ENCODE measurements around the gene MLLT1. TPM values are rescaled to one million over a fixed set of nuclear protein-coding genes. Genes with fewer than 3 reads are reported as not detected.
A peak's percentile ranks its signal among the peaks of the same experiment; 100 is the strongest.
"Not testable (repeated sequence)": the region's sequence is repeated elsewhere in the genome, so short reads cannot be mapped to it uniquely, and the experiment has no call there.

The MLLT1 gene
- total RNA-seq, 1 experiment from 2014 or later, result 13.4 TPM

DNA sequence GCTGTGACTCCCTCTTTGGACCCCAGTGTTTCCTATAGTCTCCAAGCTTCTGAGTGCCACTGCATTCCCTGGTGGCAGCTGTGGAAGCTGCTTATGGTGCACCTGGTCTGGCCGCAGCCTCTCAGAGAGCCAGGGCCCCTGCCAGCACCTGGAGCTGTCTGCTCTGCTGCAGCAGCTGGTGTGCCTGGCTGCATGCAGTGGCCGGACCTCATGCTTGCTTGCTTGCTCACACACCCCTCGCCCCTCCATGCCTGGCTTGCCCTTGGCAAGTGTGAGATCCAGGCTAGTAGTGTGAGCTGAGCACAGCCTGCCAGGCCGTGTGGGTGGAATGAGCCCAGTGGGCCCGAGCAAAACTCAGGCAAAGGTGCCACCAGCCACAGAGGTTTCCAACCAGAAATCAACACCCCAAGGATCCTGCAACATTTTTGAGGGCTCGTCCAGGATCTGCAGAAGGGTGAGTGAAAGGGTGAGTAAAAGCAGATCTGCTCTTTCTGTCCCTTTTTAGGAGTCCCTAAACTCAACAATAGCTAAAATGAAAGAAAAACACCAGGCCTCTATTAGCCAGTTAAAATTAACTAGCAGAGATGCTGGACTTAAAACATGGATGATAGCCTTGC is 7.6 kb upstream of the MLLT1 start:
- no peak for DNase-seq (ENCODE audit: low read depth in 1 of 2, low spot score in 2 of 2)

GRCh38 chr19:6286676-6287075 is 6.9 kb upstream of the MLLT1 start:
- Histone ChIP-seq H3K27me3 (replicated peaks) (peaks cover 4% of the 10 kb centered on the region; the same call in 1 of the 2 replicates), H3K4me3 (no peak overlapping the region), H3K4me1 (replicated peaks) (no peaks in the 10 kb centered on the region), H3K9me3 (replicated peaks) (peaks cover 18% of the 10 kb centered on the region), H3K36me3 (no peaks in the 10 kb centered on the region), H3K27ac (no peak overlapping the region)
- DNase-seq (ENCODE audit: low read depth in 1 of 2, low spot score in 2 of 2), result no peak

More for the DNA sequence above, 7.6 kb upstream of the MLLT1 start:
- H3K4me1 ChIP-seq (replicated peaks), result no peaks in the 10 kb centered on the region
- H3K9me3 ChIP-seq (replicated peaks), result peaks cover 25% of the 10 kb centered on the region
- no peaks in the 10 kb centered on the region for H3K27me3 ChIP-seq (replicated peaks)
- H3K27ac ChIP-seq, result no peak overlapping the region
- H3K36me3 ChIP-seq, result no peaks in the 10 kb centered on the region
- no peak overlapping the region for H3K4me3 ChIP-seq

DNA sequence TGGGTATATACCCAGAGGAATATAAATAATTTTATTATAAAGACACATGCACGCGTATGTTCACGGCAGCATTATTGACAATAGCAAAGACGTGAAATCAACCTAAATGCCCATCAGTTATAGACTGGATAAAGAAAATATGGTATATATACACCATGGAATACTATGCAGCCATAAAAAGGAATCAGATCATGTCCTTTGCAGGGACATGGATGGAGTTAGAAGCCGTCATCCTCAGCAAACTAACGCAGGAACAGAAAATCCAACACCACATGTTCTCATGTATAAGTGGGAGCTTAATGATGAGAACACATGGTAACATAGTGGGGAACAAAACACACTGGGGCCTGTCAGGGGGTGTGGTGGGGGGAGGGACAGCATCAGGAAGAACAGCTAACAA is 2.6 kb upstream of the MLLT1 start:
- not testable (repeated sequence) for H3K36me3 ChIP-seq; H3K27ac ChIP-seq; H3K4me3 ChIP-seq; DNase-seq (ENCODE audit: low read depth in 1 of 2, low spot score in 2 of 2); H3K4me1 ChIP-seq (replicated peaks)
- H3K9me3 ChIP-seq (replicated peaks), result peaks cover 15% of the 10 kb centered on the region
- peaks cover 13% of the 10 kb centered on the region for H3K27me3 ChIP-seq (replicated peaks)

- Histone ChIP-seq H3K4me3 (peak overlapping the region; percentile 82), H3K4me1 (replicated peaks) (peaks cover 19% of the 10 kb centered on the region), H3K9me3 (replicated peaks) (peaks cover 4% of the 10 kb centered on the region; the same call in 1 of the 2 replicates), H3K27me3 (replicated peaks) (peaks cover 13% of the 10 kb centered on the region), H3K27ac (peak overlapping the region; percentile 46; the same call in 1 of the 2 replicates), H3K36me3 (peaks cover 16% of the 10 kb centered on the region)
- DNase-seq (ENCODE audit: low read depth in 1 of 2, low spot score in 2 of 2), result no peak
Measured at GRCh38 chr19:6279620-6279930, 200 bp downstream of the MLLT1 start.

GRCh38 chr19:6278740-6279619 is 795 bp downstream of the MLLT1 start:
- peaks cover 13% of the 10 kb centered on the region for H3K27me3 ChIP-seq (replicated peaks)
- H3K4me1 ChIP-seq (replicated peaks), result peaks cover 25% of the 10 kb centered on the region
- H3K36me3 ChIP-seq, result peaks cover 16% of the 10 kb centered on the region
- peak overlapping the region; percentile 82 for H3K4me3 ChIP-seq
- DNase-seq (ENCODE audit: low read depth in 1 of 2, low spot score in 2 of 2), result peak in 1 of 2 experiments; percentile 18
- peaks cover 4% of the 10 kb centered on the region; the same call in 1 of the 2 replicates for H3K9me3 ChIP-seq (replicated peaks)
- H3K27ac ChIP-seq, result peak overlapping the region; percentile 46

DNA sequence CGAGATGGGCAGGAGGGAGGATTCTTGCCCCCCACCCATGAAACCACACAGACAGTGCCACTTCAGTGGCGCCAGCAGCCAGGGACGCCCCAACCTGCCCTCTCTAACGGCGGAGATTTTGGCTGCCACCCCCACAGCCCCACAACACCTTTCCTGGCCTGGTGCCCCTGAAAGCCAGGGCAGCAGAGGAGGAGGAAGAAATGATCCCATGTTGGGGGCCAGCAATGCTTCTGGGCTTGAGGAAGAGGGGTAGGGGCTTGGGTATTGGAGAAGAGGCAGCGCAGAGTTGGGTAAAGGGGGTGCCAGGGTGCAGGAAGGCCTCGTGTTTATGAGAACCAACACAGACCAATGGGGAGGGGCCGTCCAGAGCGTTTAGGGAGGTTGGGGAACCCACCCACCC is 1.7 kb downstream of the MLLT1 start:
- peaks cover 4% of the 10 kb centered on the region; the same call in 1 of the 2 replicates for H3K9me3 ChIP-seq (replicated peaks)
- H3K4me3 ChIP-seq, result no peak overlapping the region
- peaks cover 34% of the 10 kb centered on the region for H3K4me1 ChIP-seq (replicated peaks)
- no peak for DNase-seq (ENCODE audit: low read depth in 1 of 2, low spot score in 2 of 2)
- H3K27ac ChIP-seq, result no peak overlapping the region
- H3K36me3 ChIP-seq, result peaks cover 16% of the 10 kb centered on the region
- H3K27me3 ChIP-seq (replicated peaks), result peaks cover 13% of the 10 kb centered on the region

- Histone ChIP-seq H3K27me3 (replicated peaks) (peaks cover 9% of the 10 kb centered on the region), H3K36me3 (peaks cover 17% of the 10 kb centered on the region), H3K4me1 (replicated peaks) (peaks cover 50% of the 10 kb centered on the region), H3K4me3 (no peak overlapping the region), H3K27ac (no peak overlapping the region), H3K9me3 (replicated peaks) (peaks cover 4% of the 10 kb centered on the region; the same call in 1 of the 2 replicates)
- DNase-seq (ENCODE audit: low read depth in 1 of 2, low spot score in 2 of 2), result no peak
Measured at GRCh38 chr19:6276447-6276846, 3.3 kb downstream of the MLLT1 start.

- DNase-seq (ENCODE audit: low read depth in 1 of 2, low spot score in 2 of 2), result no peak
- Histone ChIP-seq H3K4me1 (replicated peaks) (peaks cover 56% of the 10 kb centered on the region), H3K27ac (no peak overlapping the region), H3K4me3 (no peak overlapping the region), H3K36me3 (peaks cover 29% of the 10 kb centered on the region), H3K9me3 (replicated peaks) (no peaks in the 10 kb centered on the region; the same call in 1 of the 2 replicates), H3K27me3 (replicated peaks) (no peaks in the 10 kb centered on the region)
Measured at GRCh38 chr19:6275170-6275744, 4.5 kb downstream of the MLLT1 start.

- Histone ChIP-seq H3K27me3 (replicated peaks) (no peaks in the 10 kb centered on the region), H3K4me1 (replicated peaks) (peaks cover 54% of the 10 kb centered on the region), H3K9me3 (replicated peaks) (no peaks in the 10 kb centered on the region), H3K36me3 (peaks cover 34% of the 10 kb centered on the region), H3K27ac (peak overlapping the region; percentile 67; the same call in 1 of the 2 replicates), H3K4me3 (no peak overlapping the region)
- DNase-seq (ENCODE audit: low read depth in 1 of 2, low spot score in 2 of 2), result no peak
Measured at GRCh38 chr19:6274756-6275155, 5.0 kb downstream of the MLLT1 start.

- H3K27me3 ChIP-seq (replicated peaks), result no peaks in the 10 kb centered on the region
- H3K4me1 ChIP-seq (replicated peaks), result peaks cover 54% of the 10 kb centered on the region
- H3K9me3 ChIP-seq (replicated peaks), result no peaks in the 10 kb centered on the region
- H3K36me3 ChIP-seq, result peaks cover 42% of the 10 kb centered on the region
- peak; percentile 87 to 91 for DNase-seq (ENCODE audit: low read depth in 1 of 2, low spot score in 2 of 2)
- peak overlapping the region; percentile 11 for H3K4me3 ChIP-seq
- peak overlapping the region; percentile 67 for H3K27ac ChIP-seq
Measured at GRCh38 chr19:6273701-6274601, 5.8 kb downstream of the MLLT1 start.

DNA sequence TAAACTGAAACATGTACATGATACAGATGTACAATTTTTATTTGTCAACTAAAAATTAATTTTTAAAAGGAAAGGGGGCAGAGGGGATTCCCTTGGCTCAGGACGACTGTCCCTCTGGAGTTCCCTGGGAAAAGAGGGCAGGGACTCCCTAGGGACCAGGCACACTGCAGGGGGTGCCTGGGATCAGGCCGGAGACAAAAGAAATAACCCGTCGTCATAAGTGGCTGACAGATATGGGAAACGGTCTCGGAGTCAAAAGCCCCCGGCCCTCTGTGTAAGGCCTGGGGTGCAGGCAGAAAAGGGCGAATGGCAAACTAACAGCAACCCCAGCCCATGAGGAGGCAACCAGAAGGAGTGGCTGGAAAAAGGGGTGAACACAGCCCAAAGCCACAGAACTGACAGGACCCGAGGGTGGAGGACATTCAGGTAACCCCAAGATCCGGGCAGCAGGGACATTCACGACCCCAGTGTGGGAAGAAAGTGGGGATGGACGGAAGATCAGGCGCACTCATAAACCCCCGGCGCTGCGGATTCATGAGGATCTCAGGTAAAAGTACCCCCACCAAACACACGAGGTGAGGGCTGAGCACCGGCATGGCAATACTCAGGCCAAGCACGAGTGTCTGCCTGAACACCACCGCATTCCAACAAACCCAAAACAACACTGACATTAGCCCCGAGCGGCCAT is 6.7 kb downstream of the MLLT1 start:
- H3K4me1 ChIP-seq (replicated peaks), result peaks cover 49% of the 10 kb centered on the region
- no peak for DNase-seq (ENCODE audit: low read depth in 1 of 2, low spot score in 2 of 2)
- peak overlapping the region; percentile 67 for H3K27ac ChIP-seq
- H3K27me3 ChIP-seq (replicated peaks), result no peaks in the 10 kb centered on the region
- peak overlapping the region; percentile 11 for H3K4me3 ChIP-seq
- no peaks in the 10 kb centered on the region for H3K9me3 ChIP-seq (replicated peaks)
- peaks cover 49% of the 10 kb centered on the region for H3K36me3 ChIP-seq

- no peak overlapping the region for H3K4me3 ChIP-seq
- no peaks in the 10 kb centered on the region for H3K9me3 ChIP-seq (replicated peaks)
- peaks cover 49% of the 10 kb centered on the region for H3K36me3 ChIP-seq
- H3K27me3 ChIP-seq (replicated peaks), result no peaks in the 10 kb centered on the region
- no peak for DNase-seq (ENCODE audit: low read depth in 1 of 2, low spot score in 2 of 2)
- H3K4me1 ChIP-seq (replicated peaks), result peaks cover 49% of the 10 kb centered on the region
- H3K27ac ChIP-seq, result peak overlapping the region; percentile 67
Measured at GRCh38 chr19:6272411-6272791, 7.4 kb downstream of the MLLT1 start.
